ENCODE data around the gene ADAMTSL4.
A peak's percentile ranks its signal among the peaks of the same experiment; 100 is the strongest.
"Not testable (repeated sequence)": the region's sequence is repeated elsewhere in the genome, so short reads cannot be mapped to it uniquely, and the experiment has no call there.

Gene ADAMTSL4

GRCh38 chr1:150558761-150559655 lies 9.8 kb downstream of the ADAMTSL4 start:
- Mint-ChIP-seq H3K9me3 (no peaks in the 10 kb centered on the region), H3K4me3 (no peak overlapping the region), H3K4me1 (peaks cover 35% of the 10 kb centered on the region), H3K27me3 (no peaks in the 10 kb centered on the region), H3K27ac (no peak overlapping the region), H3K36me3 (no peaks in the 10 kb centered on the region)

GRCh38 chr1:150559656-150560010 lies 10.4 kb downstream of the ADAMTSL4 start:
- no peak overlapping the region for H3K4me3 Mint-ChIP-seq
- no peaks in the 10 kb centered on the region for H3K36me3 Mint-ChIP-seq

GRCh38 chr1:150560011-150560438 lies 10.8 kb downstream of the ADAMTSL4 start:
- Mint-ChIP-seq H3K36me3 (no peaks in the 10 kb centered on the region), H3K4me3 (peak overlapping the region; percentile 89), H3K9me3 (no peaks in the 10 kb centered on the region), H3K4me1 (peaks cover 43% of the 10 kb centered on the region), H3K27me3 (no peaks in the 10 kb centered on the region), H3K27ac (peak overlapping the region; percentile 65)

More at GRCh38 chr1:150559656-150560010, 10.4 kb downstream of the ADAMTSL4 start:
- Mint-ChIP-seq H3K27me3 (no peaks in the 10 kb centered on the region), H3K4me1 (peaks cover 40% of the 10 kb centered on the region), H3K9me3 (no peaks in the 10 kb centered on the region), H3K27ac (no peak overlapping the region)

- Mint-ChIP-seq H3K36me3 (no peaks in the 10 kb centered on the region), H3K4me1 (peaks cover 47% of the 10 kb centered on the region), H3K27me3 (no peaks in the 10 kb centered on the region), H3K27ac (peak overlapping the region; percentile 97), H3K9me3 (no peaks in the 10 kb centered on the region), H3K4me3 (peak overlapping the region; percentile 89)
These were observed 11.5 kb downstream of the ADAMTSL4 start for GRCh38 chr1:150560576-150561253.

GRCh38 chr1:150561254-150561973 lies 12.2 kb downstream of the ADAMTSL4 start:
- peak overlapping the region; percentile 89 for H3K4me3 Mint-ChIP-seq
- no peaks in the 10 kb centered on the region for H3K9me3 Mint-ChIP-seq
- no peaks in the 10 kb centered on the region for H3K27me3 Mint-ChIP-seq
- peaks cover 53% of the 10 kb centered on the region for H3K4me1 Mint-ChIP-seq
- no peaks in the 10 kb centered on the region for H3K36me3 Mint-ChIP-seq
- peak overlapping the region; percentile 97 for H3K27ac Mint-ChIP-seq

- no peaks in the 10 kb centered on the region for H3K9me3 Mint-ChIP-seq
- peaks cover 59% of the 10 kb centered on the region for H3K4me1 Mint-ChIP-seq
- H3K27ac Mint-ChIP-seq: peak overlapping the region; percentile 97
- H3K27me3 Mint-ChIP-seq: no peaks in the 10 kb centered on the region
- no peaks in the 10 kb centered on the region for H3K36me3 Mint-ChIP-seq
- peak overlapping the region; percentile 89 for H3K4me3 Mint-ChIP-seq
These were observed 12.8 kb downstream of the ADAMTSL4 start for GRCh38 chr1:150561974-150562445.

- H3K27me3 Mint-ChIP-seq: no peaks in the 10 kb centered on the region
These were observed 13.5 kb downstream of the ADAMTSL4 start for GRCh38 chr1:150562446-150563339.

GRCh38 chr1:150563340-150564038 lies 14.3 kb downstream of the ADAMTSL4 start:
- H3K9me3 Mint-ChIP-seq: no peaks in the 10 kb centered on the region
- peak overlapping the region; percentile 89 for H3K4me3 Mint-ChIP-seq
- peaks cover 2% of the 10 kb centered on the region for H3K36me3 Mint-ChIP-seq
- H3K4me1 Mint-ChIP-seq: peaks cover 73% of the 10 kb centered on the region
- peak overlapping the region; percentile 97 for H3K27ac Mint-ChIP-seq
- H3K27me3 Mint-ChIP-seq: no peaks in the 10 kb centered on the region

More at GRCh38 chr1:150562446-150563339, 13.5 kb downstream of the ADAMTSL4 start:
- Mint-ChIP-seq H3K9me3 (no peaks in the 10 kb centered on the region), H3K36me3 (peaks cover 2% of the 10 kb centered on the region), H3K27ac (peak overlapping the region; percentile 97), H3K4me1 (peaks cover 65% of the 10 kb centered on the region), H3K4me3 (peak overlapping the region; percentile 89)

- Mint-ChIP-seq H3K4me1 (peaks cover 82% of the 10 kb centered on the region), H3K9me3 (no peaks in the 10 kb centered on the region), H3K27ac (peak overlapping the region; percentile 97), H3K27me3 (no peaks in the 10 kb centered on the region), H3K4me3 (peak overlapping the region; percentile 89), H3K36me3 (peaks cover 5% of the 10 kb centered on the region)
These were observed 15.1 kb downstream of the ADAMTSL4 start for GRCh38 chr1:150564051-150564991.

GRCh38 chr1:150565240-150565991 lies 16.2 kb downstream of the ADAMTSL4 start:
- peak overlapping the region; percentile 98 for H3K27ac Mint-ChIP-seq
- H3K27me3 Mint-ChIP-seq, H3K36me3 Mint-ChIP-seq, H3K9me3 Mint-ChIP-seq: not testable (repeated sequence)
- H3K4me1 Mint-ChIP-seq: peaks cover 86% of the 10 kb centered on the region
- peak overlapping the region; percentile 63 for H3K4me3 Mint-ChIP-seq

- H3K27ac Mint-ChIP-seq: peak overlapping the region; percentile 98
- H3K4me1 Mint-ChIP-seq: peaks cover 86% of the 10 kb centered on the region
- no peaks in the 10 kb centered on the region for H3K27me3 Mint-ChIP-seq
- H3K9me3 Mint-ChIP-seq: no peaks in the 10 kb centered on the region
- peak overlapping the region; percentile 86 for H3K4me3 Mint-ChIP-seq
- H3K36me3 Mint-ChIP-seq: peaks cover 13% of the 10 kb centered on the region
These were observed 17.6 kb downstream of the ADAMTSL4 start for GRCh38 chr1:150566589-150567340.

- Mint-ChIP-seq H3K27ac (peak overlapping the region; percentile 98), H3K4me3 (peak overlapping the region; percentile 86), H3K9me3 (no peaks in the 10 kb centered on the region), H3K27me3 (no peaks in the 10 kb centered on the region), H3K36me3 (peaks cover 14% of the 10 kb centered on the region), H3K4me1 (peaks cover 85% of the 10 kb centered on the region)
These were observed 18.1 kb downstream of the ADAMTSL4 start for GRCh38 chr1:150567341-150567716.

All from activated naive CD4-positive, alpha-beta T cell treated with anti-CD3 and anti-CD28 coated beads, Interleukin-2, amount 50 U/mL, for 24 hours (primary cell).